Measurements from ENCODE around the gene MED14.

DNA sequence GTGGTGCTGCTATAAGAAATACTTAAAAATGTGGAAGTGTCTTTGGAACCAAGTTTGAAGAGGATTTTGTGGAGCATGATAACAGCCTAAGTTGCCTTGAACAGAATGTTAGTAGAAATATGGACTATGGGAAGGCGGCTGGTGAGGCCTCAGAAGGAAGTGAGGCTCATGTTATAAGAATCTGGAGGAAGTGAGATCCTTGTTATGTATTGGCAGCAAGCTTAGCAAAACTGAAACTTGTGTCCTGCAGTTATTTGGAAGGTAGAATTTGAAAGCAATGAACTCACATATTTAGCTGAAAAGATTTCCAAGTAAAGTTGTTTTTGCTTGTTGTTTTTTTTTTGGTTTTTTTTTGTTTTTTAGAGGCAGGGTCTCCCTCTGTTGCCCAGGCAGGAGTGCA, 13.6 kb upstream of the MED14 start:
- TF ChIP-seq, protein P1, sequence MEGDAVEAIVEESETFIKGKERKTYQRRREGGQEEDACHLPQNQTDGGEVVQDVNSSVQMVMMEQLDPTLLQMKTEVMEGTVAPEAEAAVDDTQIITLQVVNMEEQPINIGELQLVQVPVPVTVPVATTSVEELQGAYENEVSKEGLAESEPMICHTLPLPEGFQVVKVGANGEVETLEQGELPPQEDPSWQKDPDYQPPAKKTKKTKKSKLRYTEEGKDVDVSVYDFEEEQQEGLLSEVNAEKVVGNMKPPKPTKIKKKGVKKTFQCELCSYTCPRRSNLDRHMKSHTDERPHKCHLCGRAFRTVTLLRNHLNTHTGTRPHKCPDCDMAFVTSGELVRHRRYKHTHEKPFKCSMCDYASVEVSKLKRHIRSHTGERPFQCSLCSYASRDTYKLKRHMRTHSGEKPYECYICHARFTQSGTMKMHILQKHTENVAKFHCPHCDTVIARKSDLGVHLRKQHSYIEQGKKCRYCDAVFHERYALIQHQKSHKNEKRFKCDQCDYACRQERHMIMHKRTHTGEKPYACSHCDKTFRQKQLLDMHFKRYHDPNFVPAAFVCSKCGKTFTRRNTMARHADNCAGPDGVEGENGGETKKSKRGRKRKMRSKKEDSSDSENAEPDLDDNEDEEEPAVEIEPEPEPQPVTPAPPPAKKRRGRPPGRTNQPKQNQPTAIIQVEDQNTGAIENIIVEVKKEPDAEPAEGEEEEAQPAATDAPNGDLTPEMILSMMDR (IDR thresholded peaks at IDR 0.05), result no peak
- TF ChIP-seq POLR2A (IDR thresholded peaks at IDR 0.05), result no peak

Measured in esophagus squamous epithelium (tissue), 4 donors.